ENCODE results near the gene DNAJC3.

DNAJC3 gene, protein sequence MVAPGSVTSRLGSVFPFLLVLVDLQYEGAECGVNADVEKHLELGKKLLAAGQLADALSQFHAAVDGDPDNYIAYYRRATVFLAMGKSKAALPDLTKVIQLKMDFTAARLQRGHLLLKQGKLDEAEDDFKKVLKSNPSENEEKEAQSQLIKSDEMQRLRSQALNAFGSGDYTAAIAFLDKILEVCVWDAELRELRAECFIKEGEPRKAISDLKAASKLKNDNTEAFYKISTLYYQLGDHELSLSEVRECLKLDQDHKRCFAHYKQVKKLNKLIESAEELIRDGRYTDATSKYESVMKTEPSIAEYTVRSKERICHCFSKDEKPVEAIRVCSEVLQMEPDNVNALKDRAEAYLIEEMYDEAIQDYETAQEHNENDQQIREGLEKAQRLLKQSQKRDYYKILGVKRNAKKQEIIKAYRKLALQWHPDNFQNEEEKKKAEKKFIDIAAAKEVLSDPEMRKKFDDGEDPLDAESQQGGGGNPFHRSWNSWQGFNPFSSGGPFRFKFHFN

DNA sequence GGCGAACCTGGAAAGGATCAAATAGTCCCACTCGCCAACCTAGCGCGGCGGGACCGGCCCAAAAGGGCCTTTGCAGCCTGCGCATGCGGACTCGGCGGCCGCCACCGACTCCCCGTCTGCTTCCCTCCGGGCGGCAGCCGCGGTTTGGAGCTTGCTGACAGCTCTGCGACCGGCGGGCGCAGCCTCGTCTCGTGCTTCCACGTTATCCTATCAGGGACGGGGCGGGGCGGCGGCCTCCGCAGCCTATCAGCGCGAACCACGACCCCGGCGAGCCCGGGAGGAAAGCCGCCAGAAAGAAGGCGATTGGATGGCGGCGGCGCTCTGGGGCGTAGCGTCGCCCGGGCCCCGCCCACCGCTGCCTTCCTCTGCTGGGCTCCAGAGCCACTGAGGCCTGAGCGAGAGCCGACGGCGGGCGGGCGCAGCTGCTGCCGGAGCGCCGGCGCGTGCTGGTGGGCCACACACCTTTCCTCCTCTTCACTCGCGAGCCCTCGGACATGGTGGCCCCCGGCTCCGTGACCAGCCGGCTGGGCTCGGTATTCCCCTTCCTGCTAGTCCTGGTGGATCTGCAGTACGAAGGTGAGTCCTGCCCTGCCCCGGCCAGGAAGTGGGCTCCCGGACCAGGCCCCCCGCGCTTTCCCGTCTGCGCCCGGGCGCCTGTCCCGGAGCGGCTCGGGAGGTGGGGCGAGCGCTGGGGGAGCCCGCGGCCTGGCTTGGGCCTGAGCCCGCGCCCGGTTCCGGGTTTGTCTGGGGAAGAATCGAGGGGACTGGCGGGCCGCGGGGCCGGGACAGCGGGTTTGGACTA is at the start of gene DNAJC3:
Gene DNAJC3, plus strand, starts transcription at position 378 of the 802 bp plus-strand sequence. Its CDS starts 117 bp downstream, at position 495.
- H3K4me3 Mint-ChIP-seq, result peak within 1 kb of the TSS; percentile 94
- no peaks in the 10 kb centered on the region for H3K27me3 Mint-ChIP-seq
- peaks cover 58% of the 10 kb centered on the region for H3K36me3 Mint-ChIP-seq (ENCODE audit: low read depth)
- peak; percentile 98 for DNase-seq
- H3K4me1 Mint-ChIP-seq (ENCODE audit: low read depth), result peaks cover 62% of the 10 kb centered on the region
- peaks cover 7% of the 10 kb centered on the region for H3K9me3 Mint-ChIP-seq
- H3K27ac Mint-ChIP-seq, result peak within 1 kb of the TSS; percentile 96

DNA sequence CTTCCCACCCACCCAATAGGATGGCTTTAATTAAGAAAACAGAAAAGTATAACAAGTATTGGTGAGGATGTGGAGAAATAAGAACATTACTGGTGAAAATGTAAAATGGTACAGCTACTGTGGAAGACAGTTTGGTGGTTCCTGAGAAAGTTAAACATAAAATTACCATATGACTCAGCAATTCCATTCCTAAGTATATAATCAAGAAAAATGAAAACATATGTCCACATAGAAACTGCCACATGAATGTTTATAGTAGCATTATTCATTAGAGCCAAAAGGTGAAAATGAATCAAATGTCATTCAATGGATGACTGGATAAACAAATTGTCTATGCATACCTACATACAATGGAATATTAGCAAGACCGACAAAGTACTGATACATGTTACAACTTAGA is 49.3 kb upstream of the DNAJC3 start:
- Mint-ChIP-seq H3K4me1 (ENCODE audit: low read depth) (no peaks in the 10 kb centered on the region), H3K27me3 (peaks cover 36% of the 10 kb centered on the region), H3K36me3 (ENCODE audit: low read depth) (no peaks in the 10 kb centered on the region), H3K27ac (no peak overlapping the region), H3K4me3 (no peak overlapping the region), H3K9me3 (no peaks in the 10 kb centered on the region)
- DNase-seq, result no peak

- DNase-seq, result no peak
- H3K27ac Mint-ChIP-seq, result no peak overlapping the region
- no peak overlapping the region for H3K4me3 Mint-ChIP-seq
- H3K9me3 Mint-ChIP-seq, result no peaks in the 10 kb centered on the region
- no peaks in the 10 kb centered on the region for H3K4me1 Mint-ChIP-seq (ENCODE audit: low read depth)
- H3K36me3 Mint-ChIP-seq (ENCODE audit: low read depth), result no peaks in the 10 kb centered on the region
- peaks cover 33% of the 10 kb centered on the region for H3K27me3 Mint-ChIP-seq
Observed at GRCh38 chr13:95628488-95628887, 48.5 kb upstream of the DNAJC3 start.

DNA sequence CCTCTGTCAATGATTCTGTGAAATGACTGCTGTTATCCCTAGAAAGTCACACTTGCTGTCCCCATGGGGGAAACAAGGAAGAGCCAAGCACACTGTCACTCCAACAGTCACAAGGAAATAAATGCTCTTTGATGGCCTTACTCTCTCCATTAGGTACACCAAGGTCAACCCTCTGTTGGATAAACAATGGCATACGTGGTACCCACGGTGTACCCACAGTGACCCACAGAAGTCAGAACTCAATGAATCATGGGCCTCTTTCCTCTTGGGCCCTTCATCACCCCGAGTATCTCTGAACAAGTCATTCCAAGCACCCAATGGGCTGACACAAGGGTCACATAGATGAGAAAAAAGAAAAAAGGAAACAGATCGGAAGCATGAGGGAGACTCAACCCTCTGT is 47.9 kb upstream of the DNAJC3 start:
- H3K36me3 Mint-ChIP-seq (ENCODE audit: low read depth), result no peaks in the 10 kb centered on the region

DNA sequence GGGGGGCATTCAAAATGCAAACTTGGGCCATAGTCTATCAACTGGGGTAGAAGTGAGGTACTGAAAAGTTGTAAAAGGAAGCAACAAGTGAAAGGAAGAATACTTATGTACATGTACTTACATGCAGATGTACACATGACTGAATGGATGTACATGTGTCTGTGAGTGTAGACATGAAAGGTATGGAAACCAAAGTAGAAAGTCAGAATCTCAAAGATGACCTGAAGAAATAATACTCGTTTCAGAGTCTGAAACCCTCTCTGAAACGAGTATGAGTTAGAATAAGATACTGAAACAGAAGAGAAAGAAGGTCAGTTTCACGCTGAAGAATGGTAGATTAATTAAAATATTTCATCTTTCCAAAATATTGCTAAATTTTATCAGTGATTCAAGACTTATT is 46.3 kb upstream of the DNAJC3 start:
- DNase-seq, result no peak
- Mint-ChIP-seq H3K27me3 (peaks cover 22% of the 10 kb centered on the region), H3K4me1 (ENCODE audit: low read depth) (peaks cover under 1% of the 10 kb centered on the region), H3K36me3 (ENCODE audit: low read depth) (no peaks in the 10 kb centered on the region), H3K27ac (no peak overlapping the region), H3K4me3 (no peak overlapping the region), H3K9me3 (no peaks in the 10 kb centered on the region)

More for the DNA sequence above, 47.9 kb upstream of the DNAJC3 start:
- Mint-ChIP-seq H3K4me1 (ENCODE audit: low read depth) (no peaks in the 10 kb centered on the region), H3K4me3 (no peak overlapping the region), H3K27me3 (peaks cover 34% of the 10 kb centered on the region), H3K9me3 (no peaks in the 10 kb centered on the region), H3K27ac (no peak overlapping the region)
- no peak for DNase-seq

- no peaks in the 10 kb centered on the region for H3K9me3 Mint-ChIP-seq
- H3K36me3 Mint-ChIP-seq (ENCODE audit: low read depth), result no peaks in the 10 kb centered on the region
- H3K4me3 Mint-ChIP-seq, result no peak overlapping the region
- peaks cover 13% of the 10 kb centered on the region for H3K4me1 Mint-ChIP-seq (ENCODE audit: low read depth)
- H3K27ac Mint-ChIP-seq, result peak overlapping the region; percentile 62
- H3K27me3 Mint-ChIP-seq, result peaks cover 32% of the 10 kb centered on the region
- DNase-seq, result no peak
Observed at GRCh38 chr13:95636853-95637252, 40.1 kb upstream of the DNAJC3 start.

DNA sequence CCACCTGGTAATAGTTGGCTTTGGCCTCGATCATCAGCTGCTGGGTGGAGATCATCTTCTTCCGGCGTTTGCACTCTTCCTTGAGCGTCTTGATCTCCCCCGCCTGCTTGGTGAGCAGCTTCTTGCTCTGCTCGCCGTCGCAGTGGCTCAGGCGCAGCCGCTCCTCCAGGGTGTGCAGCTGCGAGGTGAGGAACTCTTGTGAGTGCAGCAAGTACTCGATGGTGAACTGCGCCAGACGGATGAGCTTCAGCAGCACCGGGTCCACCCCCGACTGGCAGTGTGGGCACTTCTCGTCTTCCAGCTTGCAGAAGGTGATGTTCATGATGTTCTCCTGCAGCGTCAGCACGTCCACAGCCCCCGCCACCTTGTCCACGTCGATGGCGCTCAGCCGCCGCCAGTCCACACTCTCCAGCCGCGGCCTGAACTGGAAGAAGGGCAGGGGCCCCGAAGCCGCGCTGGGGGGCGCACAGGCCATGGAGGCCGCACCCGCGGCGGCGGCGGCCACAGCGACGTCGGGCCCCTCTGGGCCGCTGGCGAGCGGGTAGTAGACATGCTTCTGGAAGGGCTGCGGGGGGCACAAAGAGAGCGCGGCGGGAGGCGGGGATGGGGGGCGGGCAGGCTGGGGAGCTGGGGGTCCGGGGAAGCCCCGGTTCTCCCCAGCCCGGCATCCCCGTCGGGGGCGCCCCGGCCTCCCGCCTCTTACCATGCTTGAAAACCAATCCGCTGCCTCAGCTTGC is 35.5 kb upstream of the DNAJC3 start:
- DNase-seq, result no peak
- Mint-ChIP-seq H3K36me3 (ENCODE audit: low read depth) (no peaks in the 10 kb centered on the region), H3K9me3 (no peaks in the 10 kb centered on the region), H3K27me3 (peaks cover 51% of the 10 kb centered on the region), H3K4me1 (ENCODE audit: low read depth) (peaks cover 20% of the 10 kb centered on the region), H3K4me3 (no peak overlapping the region), H3K27ac (no peak overlapping the region)

DNA sequence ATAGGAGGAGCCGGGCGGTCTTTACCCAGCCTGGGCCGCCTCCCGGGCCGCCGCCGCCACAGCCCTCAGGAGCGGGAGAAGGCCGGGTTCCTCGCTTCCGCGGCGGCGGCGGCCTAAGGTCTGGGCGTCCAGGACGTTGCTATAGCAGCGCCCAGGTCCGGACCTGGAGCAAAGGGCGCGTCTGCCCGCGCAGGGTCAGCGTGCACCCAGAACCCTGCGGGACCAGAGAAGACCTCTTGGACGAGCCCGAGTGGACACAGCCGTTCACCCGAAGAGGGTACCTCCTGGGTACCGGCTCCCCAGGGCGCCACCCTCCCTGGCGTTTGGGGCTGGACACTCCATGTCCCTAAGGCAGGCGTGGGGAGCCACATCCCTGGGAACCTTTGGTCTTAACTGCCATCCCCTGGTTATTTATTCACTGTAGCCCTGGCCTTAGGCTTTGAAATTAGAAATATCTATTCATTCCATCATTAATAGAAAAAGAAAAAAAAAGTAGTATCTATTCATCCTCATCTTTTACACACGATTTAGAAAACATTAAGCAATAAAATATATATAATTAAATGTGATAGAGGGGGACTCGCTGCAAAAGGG is 34.8 kb upstream of the DNAJC3 start:
- Mint-ChIP-seq H3K27ac (no peak overlapping the region), H3K4me1 (ENCODE audit: low read depth) (peaks cover 13% of the 10 kb centered on the region), H3K27me3 (peaks cover 51% of the 10 kb centered on the region), H3K36me3 (ENCODE audit: low read depth) (no peaks in the 10 kb centered on the region), H3K9me3 (no peaks in the 10 kb centered on the region), H3K4me3 (no peak overlapping the region)
- no peak for DNase-seq

DNA sequence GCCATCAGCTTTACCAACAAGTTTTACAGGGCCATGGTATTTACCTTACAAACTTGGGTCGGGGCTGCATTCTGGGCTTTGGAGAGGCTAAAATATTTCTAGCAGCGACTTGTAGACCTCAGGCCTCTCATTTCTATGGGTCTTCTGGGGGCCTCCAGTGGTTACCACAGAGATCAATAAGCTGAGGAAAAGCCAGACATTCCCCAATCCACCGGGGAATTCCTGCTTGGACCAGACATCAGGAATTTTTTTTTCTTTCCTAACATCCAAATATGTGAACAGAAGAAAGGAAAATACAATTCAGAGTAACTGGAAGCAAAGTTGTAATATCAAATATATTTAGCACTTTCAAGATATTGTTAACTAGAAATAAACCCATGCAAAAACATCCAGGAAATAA is 33.9 kb upstream of the DNAJC3 start:
- H3K4me1 Mint-ChIP-seq (ENCODE audit: low read depth), result peaks cover 10% of the 10 kb centered on the region
- no peak overlapping the region for H3K4me3 Mint-ChIP-seq
- H3K27me3 Mint-ChIP-seq, result peaks cover 51% of the 10 kb centered on the region
- H3K27ac Mint-ChIP-seq, result no peak overlapping the region
- DNase-seq, result no peak
- no peaks in the 10 kb centered on the region for H3K36me3 Mint-ChIP-seq (ENCODE audit: low read depth)
- H3K9me3 Mint-ChIP-seq, result no peaks in the 10 kb centered on the region

- Mint-ChIP-seq H3K27me3 (peaks cover 51% of the 10 kb centered on the region), H3K4me1 (ENCODE audit: low read depth) (peaks cover 10% of the 10 kb centered on the region), H3K27ac (no peak overlapping the region), H3K36me3 (ENCODE audit: low read depth) (no peaks in the 10 kb centered on the region), H3K9me3 (no peaks in the 10 kb centered on the region), H3K4me3 (peak overlapping the region; percentile 41)
- no peak for DNase-seq
Observed at GRCh38 chr13:95643571-95643935, 33.4 kb upstream of the DNAJC3 start.

GRCh38 chr13:95643936-95644598 is 32.9 kb upstream of the DNAJC3 start:
- Mint-ChIP-seq H3K9me3 (no peaks in the 10 kb centered on the region), H3K4me3 (peak overlapping the region; percentile 63), H3K4me1 (ENCODE audit: low read depth) (peaks cover 10% of the 10 kb centered on the region), H3K27ac (no peak overlapping the region), H3K36me3 (ENCODE audit: low read depth) (no peaks in the 10 kb centered on the region), H3K27me3 (peaks cover 46% of the 10 kb centered on the region)
- DNase-seq, result peak; percentile 42

GRCh38 chr13:95644601-95645052 is 32.3 kb upstream of the DNAJC3 start, which contains the start of gene DZIP1:
Gene DZIP1, minus strand, starts transcription at chr13:95644706. Its CDS starts 2,677 bp downstream, at chr13:95642029.
- no peak within 1 kb of the TSS for H3K27ac Mint-ChIP-seq
- DNase-seq, result no peak
- H3K36me3 Mint-ChIP-seq (ENCODE audit: low read depth), result no peaks in the 10 kb centered on the region

DNA sequence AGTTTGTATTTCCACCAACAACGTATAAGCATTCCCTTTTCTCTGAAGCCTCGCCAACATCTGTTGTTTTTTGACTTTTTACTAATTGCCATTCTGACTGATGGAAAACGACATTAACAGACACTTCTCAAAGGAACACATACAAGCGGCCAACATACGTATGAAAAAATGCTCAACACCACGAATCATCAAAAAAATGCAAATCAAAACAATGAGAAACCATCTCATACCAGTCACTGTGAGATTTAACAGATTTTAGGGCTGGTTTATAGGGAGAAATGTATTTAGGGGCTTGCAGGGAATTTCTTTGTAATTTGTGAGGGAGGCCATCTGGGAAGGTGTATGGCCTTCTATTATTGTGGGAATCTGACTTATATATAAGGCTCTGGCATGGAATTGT is 29.6 kb upstream of the DNAJC3 start:
- H3K9me3 Mint-ChIP-seq, result no peaks in the 10 kb centered on the region
- no peak for DNase-seq
- peaks cover 31% of the 10 kb centered on the region for H3K27me3 Mint-ChIP-seq
- H3K4me3 Mint-ChIP-seq, result no peak overlapping the region
- H3K27ac Mint-ChIP-seq, result no peak overlapping the region
- no peaks in the 10 kb centered on the region for H3K36me3 Mint-ChIP-seq (ENCODE audit: low read depth)
- H3K4me1 Mint-ChIP-seq (ENCODE audit: low read depth), result peaks cover 10% of the 10 kb centered on the region

More at GRCh38 chr13:95644601-95645052, 32.3 kb upstream of the DNAJC3 start, which contains the start of gene DZIP1:
- Mint-ChIP-seq H3K9me3 (no peaks in the 10 kb centered on the region), H3K27me3 (peaks cover 45% of the 10 kb centered on the region), H3K4me1 (ENCODE audit: low read depth) (peaks cover 10% of the 10 kb centered on the region), H3K4me3 (peak within 1 kb of the TSS; percentile 63)
